Panc1 (cell line): ENCODE data around the gene PRKAR2B. TPM values are rescaled to one million over a fixed set of nuclear protein-coding genes. Genes with fewer than 3 reads are reported as not detected.

Experiments used
- ATAC-seq: fragments of 200-7000 bp; cut with Tn5 transposase; 2 replicates; pipeline ENCODE4 v1.9.1; 2020; ENCODE audit warnings: mild to moderate bottlenecking, moderate library complexity
- BruUV-seq: library from RNA; stranded (reverse); fragments of 400-500 nt; replicated peaks from 2 replicates; lab custom pipeline; 2021; lab: Mats Ljungman, UMichigan
- CTCF ChIA-PET: fragments of 300-600 bp; sonication (Branson Sonifier 250); formaldehyde crosslinking; loops from one replicate; lab custom pipeline; 2022; ENCODE audit warnings: antibody characterized with exemption; lab: Charles Lee
- POLR2A ChIA-PET: fragments of 300-600 bp; sonication (Branson Sonifier 250); formaldehyde crosslinking; loops from one replicate; lab custom pipeline; 2022; ENCODE audit warnings: antibody characterized with exemption; lab: Charles Lee
- DNase-seq: peaks from one replicate; pipeline ENCODE4 v3.0.0-alpha.2; 2010; ENCODE audit warnings: low read depth, low spot score
- H3K27ac ChIP-seq: 2 replicates; pipeline ENCODE4 v1.5.1; 2011; ENCODE audit warnings: mild to moderate bottlenecking, low read length, inconsistent platforms
- H3K27me3 ChIP-seq: fragments of 200-500 bp; sonication (Bioruptor generic); 2 replicates; pipeline ENCODE4 v1.6.0; 2014; ENCODE audit warnings: low read length, inconsistent platforms; ENCODE audit not compliant: control insufficient read depth, insufficient read depth
- H3K36me3 ChIP-seq: fragments of 200-500 bp; sonication (Bioruptor generic); 2 replicates; pipeline ENCODE4 v1.5.1; 2014; ENCODE audit warnings: inconsistent platforms, mild to moderate bottlenecking, low read length, moderate library complexity; ENCODE audit not compliant: control insufficient read depth, insufficient read depth
- H3K4me1 ChIP-seq: 2 replicates; pipeline ENCODE4 v1.5.1; 2011; ENCODE audit warnings: inconsistent platforms, mild to moderate bottlenecking, low read length, moderate library complexity; ENCODE audit not compliant: control insufficient read depth, insufficient read depth
- H3K4me3 ChIP-seq, 2 experiments: 2 replicates each; pipeline ENCODE4 v1.5.1; 2011 to 2012; ENCODE audit warnings: low read depth in 2 of 2, low read length in 2 of 2, mild to moderate bottlenecking in 2 of 2, inconsistent platforms in 1 of 2, moderate library complexity in 1 of 2
- H3K9me3 ChIP-seq: fragments of 200-500 bp; sonication (Bioruptor generic); 2 replicates; pipeline ENCODE4 v1.5.1; 2014; ENCODE audit warnings: low read depth, mild to moderate bottlenecking, inconsistent platforms, low read length, moderate library complexity; ENCODE audit not compliant: control insufficient read depth, insufficient read depth
- CTCF ChIP-seq: fragments of 450-650 bp; IDR thresholded peaks from 2 replicates; pipeline ENCODE4 v1.5.1; 2017; ENCODE audit warnings: mild to moderate bottlenecking
- POLR2AphosphoS5 ChIP-seq: IDR thresholded peaks from 2 replicates; pipeline ENCODE4 v1.6.1; 2012; ENCODE audit warnings: mild to moderate bottlenecking, low read depth, low read length, moderate library complexity
- REST ChIP-seq, 2 experiments: IDR thresholded peaks; 2 replicates each; pipeline ENCODE4 v1.6.1; 2011 to 2012; ENCODE audit warnings: low read depth in 2 of 2, control low read depth in 1 of 2, low read length in 1 of 2, mild to moderate bottlenecking in 1 of 2, moderate library complexity in 1 of 2; ENCODE audit not compliant: insufficient read depth in 1 of 2
- SIN3A ChIP-seq: IDR thresholded peaks from 2 replicates; pipeline ENCODE4 v1.6.1; 2012; ENCODE audit warnings: low read depth, mild to moderate bottlenecking, low read length, moderate library complexity, borderline replicate concordance; ENCODE audit not compliant: insufficient read depth
- TCF7L2 ChIP-seq: IDR thresholded peaks from 2 replicates; pipeline ENCODE4 v1.6.1; 2011; ENCODE audit warnings: mild to moderate bottlenecking, low read depth, low read length, inconsistent platforms
- in situ Hi-C: cut with HindIII; loops from 2 replicates; pipeline ENCODE4 v1.10.0; 2016; ENCODE audit warnings: low sequenced_read_pairs, low pct_unique_long_range_greater_than_20kb
- intact Hi-C: fragments of 100-400 bp; cut with micrococcal nuclease; formaldehyde crosslinking; loops from one replicate; pipeline ENCODE4 v1.10.0; 2022; ENCODE audit not compliant: unreplicated experiment
- total RNA-seq: library from RNA; stranded (reverse); gene quantifications from one replicate; pipeline ENCODE4 v1.2.1, GENCODE V29; 2021; ENCODE audit not compliant: unreplicated experiment

Gene PRKAR2B
- total RNA-seq, 1 experiment from 2014 or later: 0.51 TPM

GRCh38 chr7:107002529-107002998 is 41.9 kb upstream of the PRKAR2B start:
- in situ Hi-C loops: no loop called here
- intact Hi-C loops: no loop called here
- no TSS peak for BruUV-seq
- H3K27me3 ChIP-seq: no peaks in the 10 kb centered on the region
- no peaks in the 10 kb centered on the region for H3K9me3 ChIP-seq
- no peak overlapping the region for H3K27ac ChIP-seq
- H3K36me3 ChIP-seq: no peaks in the 10 kb centered on the region
- ATAC-seq: no peak
- ChIA-PET POLR2A (no interaction called here), CTCF (no interaction called here)
- no peak for TF ChIP-seq CTCF
- TF ChIP-seq SIN3A: no peak
- no peak for TF ChIP-seq REST (IDR thresholded peaks at IDR 0.05; ENCODE audit: insufficient read depth in 1 of 2, low read depth in 2 of 2, low read length in 1 of 2)
- no peak for TF ChIP-seq TCF7L2
- no peak for TF ChIP-seq POLR2AphosphoS5
- no peak overlapping the region for H3K4me3 ChIP-seq
- H3K4me1 ChIP-seq: no peaks in the 10 kb centered on the region
- DNase-seq: no peak

- ChIA-PET CTCF (no interaction called here), POLR2A (no interaction called here)
- TF ChIP-seq TCF7L2 (no peak), POLR2AphosphoS5 (no peak), CTCF (no peak), SIN3A (no peak), REST (IDR thresholded peaks at IDR 0.05; ENCODE audit: insufficient read depth in 1 of 2, low read depth in 2 of 2, low read length in 1 of 2) (no peak)
- H3K27me3 ChIP-seq: no peaks in the 10 kb centered on the region
- intact Hi-C loops (no loop called here), in situ Hi-C loops (no loop called here)
- no peaks in the 10 kb centered on the region for H3K4me1 ChIP-seq
- no peaks in the 10 kb centered on the region for H3K36me3 ChIP-seq
- no peaks in the 10 kb centered on the region for H3K9me3 ChIP-seq
- BruUV-seq: no TSS peak
- ATAC-seq: no peak
- DNase-seq: no peak
- H3K4me3 ChIP-seq: no peak overlapping the region
- no peak overlapping the region for H3K27ac ChIP-seq
Observed at GRCh38 chr7:107007007-107007891, 37.3 kb upstream of the PRKAR2B start.
